Activated T-cell treated with anti-CD3 and anti-CD28 coated beads for 24 hours (primary cell): Measurements from ENCODE around the gene SYTL1.
"Not testable (repeated sequence)": the region's sequence is repeated elsewhere in the genome, so short reads cannot be mapped to it uniquely, and the experiment has no call there.

Experiments used
- DNase-seq: peaks from one replicate; pipeline ENCODE4 v3.0.0-alpha.2; 2020; ENCODE audit warnings: low read depth

Gene SYTL1

DNA sequence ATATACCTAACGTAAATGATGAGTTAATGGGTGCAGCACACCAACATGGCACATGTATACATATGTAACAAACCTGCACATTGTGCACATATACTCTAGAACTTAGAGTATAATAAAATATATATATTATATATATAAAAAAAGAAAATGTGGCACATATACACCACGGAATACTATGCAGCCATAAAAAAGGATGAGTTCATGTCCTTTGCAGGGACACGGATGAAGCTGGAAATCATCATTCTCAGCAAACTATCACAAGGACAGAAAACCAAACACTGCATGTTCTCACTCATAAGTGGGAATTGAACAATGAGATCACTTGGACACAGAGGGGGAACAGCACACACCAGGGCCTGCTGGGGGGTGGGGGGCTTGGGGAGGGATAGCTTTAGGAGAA lies 43.0 kb downstream of the SYTL1 start:
- DNase-seq: not testable (repeated sequence)

DNA sequence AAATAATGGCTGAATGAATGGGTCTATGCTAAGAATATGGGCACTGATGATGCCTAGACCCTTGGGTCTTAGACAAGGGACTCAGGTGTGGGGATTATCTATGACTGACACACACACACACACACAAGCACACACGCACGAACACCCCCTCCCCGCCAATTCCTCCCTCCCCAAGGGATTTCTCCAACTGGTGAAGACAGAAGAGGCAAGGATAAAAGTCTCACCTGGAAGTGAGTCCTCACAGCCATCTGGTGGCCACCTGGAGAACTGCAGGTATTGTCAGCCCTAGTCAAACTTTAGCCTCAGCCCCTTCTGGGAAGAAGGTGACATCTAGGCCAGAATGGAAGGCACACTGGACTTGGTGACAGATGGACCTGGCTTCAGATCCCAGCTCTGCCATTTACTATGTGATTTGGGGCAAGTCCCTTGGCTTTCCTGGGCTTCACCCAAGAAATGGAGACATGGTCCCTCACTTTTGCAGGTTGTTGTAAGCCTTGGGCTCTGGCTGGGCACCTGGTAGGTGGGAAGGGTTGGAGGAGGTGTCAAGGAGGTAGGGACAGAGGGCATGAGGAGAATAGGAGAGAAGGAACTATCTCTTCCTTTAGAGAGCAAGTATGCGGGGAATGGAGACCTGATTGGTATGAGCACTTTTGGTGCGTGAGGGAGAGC lies 46.6 kb downstream of the SYTL1 start:
- DNase-seq: peak; percentile 64

DNA sequence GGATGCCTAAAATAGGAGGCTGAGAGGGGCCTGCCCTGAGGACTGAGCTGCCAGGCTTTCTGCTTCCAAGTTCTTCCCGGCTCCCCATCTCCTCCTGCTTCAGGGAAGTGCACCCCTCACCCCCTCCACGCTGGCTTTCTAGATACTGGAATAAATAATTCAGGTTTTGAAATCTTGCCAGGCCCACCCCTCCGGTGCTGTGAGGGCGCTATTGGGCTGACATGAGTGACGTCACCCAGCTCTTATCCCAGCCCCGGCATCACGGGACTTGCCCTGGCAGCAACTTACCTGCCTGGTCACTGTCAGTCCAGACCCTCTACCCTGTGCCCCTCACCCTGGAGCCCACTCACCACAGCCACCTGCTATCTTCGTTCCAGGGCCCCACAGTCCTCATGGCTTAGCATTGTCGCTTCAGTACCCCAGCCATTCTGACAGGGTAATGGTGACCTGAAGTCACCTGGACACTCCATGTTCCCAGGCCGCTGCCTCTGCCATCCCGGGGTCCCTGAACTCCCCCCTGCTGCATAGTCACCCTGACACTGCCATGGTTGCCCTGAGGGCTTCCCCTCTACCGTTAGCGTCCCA lies 49.8 kb downstream of the SYTL1 start:
- DNase-seq: no peak

DNA sequence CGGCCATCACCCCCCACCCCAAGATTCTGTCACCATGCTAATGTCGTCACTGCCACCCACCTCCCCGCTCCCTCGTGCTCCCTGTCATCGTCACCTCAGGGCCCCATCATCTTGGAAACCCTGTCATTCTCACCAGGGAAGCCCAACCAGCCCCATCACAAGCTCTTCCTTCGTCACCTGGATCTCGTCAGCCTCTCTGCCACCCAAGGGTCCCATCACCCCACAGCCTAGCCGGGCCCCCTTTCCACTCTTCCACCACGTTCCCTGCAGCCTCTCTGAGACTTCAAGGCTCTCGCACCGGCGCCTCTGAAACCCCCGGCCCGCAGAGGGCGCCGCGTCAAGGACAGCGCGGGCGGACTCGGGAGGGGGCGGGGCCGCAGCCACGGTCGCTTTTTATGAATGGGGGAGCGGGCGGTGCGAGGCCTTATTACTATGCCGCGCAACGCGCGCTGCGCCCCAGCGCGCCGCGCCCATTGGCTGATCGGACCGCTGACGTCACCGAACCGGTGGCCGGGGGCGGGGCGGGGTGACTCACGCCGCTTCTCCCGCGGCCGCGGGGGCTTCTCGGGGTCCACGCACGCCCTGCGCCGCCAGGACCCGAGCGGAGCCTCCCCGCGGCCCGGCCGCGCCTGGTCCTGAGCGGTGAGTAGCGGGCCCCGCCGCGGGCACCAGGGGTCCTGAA lies 50.4 kb downstream of the SYTL1 start, which contains the start of gene GPR3:
GPR3 (plus strand) TSS at position 527 of the 682 bp plus-strand sequence. CDS start 1,177 bp downstream, outside the sequence.
- DNase-seq: peak; percentile 90

DNA sequence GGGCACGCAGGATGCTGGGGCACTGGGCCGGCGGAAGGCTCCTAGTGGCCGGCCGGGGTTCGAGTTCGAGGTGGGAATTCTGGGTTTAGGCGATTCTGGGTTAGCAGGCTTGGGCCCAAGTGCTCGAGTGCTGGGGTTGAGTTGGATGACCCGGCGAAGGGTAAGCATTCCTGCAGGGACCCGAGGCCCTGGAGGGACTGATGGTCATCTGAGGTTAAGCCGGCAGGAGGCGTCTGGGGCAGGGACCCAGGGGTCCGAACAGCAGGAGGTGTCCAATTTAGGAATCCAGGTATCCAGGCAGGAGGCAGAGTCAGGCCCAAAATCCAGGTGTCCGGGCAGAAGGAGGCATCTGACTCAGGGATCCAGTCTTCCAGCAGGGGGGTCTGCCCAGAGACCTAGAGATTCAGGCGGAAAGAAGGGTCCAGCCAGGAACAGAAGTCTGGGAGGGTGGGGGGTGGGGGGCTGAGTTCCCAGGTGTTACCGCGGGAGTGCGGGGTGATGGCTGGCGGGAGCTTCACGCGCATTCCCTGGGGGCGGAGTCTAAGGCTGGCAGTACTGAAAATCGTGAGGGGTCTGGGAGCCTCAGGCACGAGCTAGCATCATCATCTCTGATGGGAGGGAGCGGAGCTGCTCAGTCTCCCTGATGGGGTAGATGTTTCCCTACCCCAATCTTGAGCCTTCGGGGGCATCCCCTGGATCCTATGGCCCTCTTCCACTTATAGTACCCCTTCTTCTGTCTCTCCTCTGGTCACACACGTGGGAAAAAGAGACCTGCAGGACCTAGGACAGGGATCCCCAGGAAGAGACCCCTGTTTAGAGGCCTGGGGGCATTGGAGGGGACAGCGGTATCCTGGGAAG lies 51.2 kb downstream of the SYTL1 start:
- no peak for DNase-seq

DNA sequence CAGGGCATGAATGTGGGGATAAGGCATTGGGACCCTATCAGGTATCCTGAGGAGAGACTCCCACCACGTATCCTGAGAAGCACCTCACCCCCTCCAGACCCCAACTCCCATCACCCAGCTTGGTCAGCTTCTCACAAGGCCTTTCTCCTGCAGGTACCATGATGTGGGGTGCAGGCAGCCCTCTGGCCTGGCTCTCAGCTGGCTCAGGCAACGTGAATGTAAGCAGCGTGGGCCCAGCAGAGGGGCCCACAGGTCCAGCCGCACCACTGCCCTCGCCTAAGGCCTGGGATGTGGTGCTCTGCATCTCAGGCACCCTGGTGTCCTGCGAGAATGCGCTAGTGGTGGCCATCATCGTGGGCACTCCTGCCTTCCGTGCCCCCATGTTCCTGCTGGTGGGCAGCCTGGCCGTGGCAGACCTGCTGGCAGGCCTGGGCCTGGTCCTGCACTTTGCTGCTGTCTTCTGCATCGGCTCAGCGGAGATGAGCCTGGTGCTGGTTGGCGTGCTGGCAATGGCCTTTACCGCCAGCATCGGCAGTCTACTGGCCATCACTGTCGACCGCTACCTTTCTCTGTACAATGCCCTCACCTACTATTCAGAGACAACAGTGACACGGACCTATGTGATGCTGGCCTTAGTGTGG lies 51.9 kb downstream of the SYTL1 start:
- no peak for DNase-seq

DNA sequence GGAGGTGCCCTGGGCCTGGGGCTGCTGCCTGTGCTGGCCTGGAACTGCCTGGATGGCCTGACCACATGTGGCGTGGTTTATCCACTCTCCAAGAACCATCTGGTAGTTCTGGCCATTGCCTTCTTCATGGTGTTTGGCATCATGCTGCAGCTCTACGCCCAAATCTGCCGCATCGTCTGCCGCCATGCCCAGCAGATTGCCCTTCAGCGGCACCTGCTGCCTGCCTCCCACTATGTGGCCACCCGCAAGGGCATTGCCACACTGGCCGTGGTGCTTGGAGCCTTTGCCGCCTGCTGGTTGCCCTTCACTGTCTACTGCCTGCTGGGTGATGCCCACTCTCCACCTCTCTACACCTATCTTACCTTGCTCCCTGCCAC lies 52.4 kb downstream of the SYTL1 start:
- DNase-seq: no peak

DNA sequence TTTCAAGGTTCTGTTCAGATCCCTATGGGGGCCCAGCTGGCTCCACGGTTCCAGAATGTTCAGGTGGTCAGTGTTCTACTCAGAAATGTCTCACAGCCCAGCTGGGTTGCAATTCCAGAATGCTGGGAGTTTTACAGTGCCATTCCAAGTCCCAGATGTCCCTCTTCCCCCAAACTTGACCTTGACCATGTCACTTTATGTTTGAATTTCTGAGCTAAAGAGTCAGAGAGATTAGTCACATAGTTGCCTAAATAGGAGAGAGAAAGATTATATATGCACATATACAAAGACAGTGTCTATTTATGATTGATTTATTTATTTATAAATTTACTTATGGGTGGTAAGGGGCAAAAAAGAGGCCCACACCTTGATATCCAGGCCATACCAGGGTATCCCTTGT lies 53.1 kb downstream of the SYTL1 start:
- DNase-seq: no peak

DNA sequence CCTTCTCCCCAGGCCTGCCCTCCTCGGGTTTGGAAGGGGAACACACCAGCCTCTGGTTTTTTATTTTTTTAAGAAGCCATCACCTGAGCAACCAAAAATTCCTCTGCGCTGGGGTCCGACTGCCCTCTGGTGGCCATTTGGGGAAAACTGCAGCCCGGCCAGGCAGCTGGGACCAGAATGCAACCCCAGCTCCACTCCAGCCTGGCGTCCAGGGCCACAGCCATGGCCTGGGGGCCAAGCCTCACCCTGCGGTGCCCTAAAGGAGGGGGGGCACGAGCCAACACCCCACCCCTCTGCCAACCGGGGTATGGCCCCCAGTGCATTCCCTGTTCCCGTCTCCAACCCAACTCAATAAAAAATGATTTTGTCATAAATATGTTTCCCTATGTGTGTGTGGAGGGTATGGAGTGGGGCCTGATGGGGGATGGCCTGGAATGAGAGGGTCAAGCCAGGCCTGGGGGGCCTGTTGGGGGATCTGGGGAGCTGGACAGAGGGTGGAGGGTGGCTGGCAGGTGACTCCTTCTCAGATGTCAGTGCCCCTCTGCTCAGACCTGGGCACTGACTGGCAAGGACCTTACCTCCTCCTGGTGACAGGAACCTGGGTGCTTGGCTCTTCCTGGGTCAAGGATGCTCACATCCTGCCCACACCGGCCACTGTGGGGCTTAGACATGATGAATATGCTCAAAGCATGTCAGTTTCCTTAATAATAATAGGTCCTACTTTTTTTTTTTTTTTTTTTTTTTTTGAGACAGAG lies 53.8 kb downstream of the SYTL1 start:
- peak; percentile 72 for DNase-seq

DNA sequence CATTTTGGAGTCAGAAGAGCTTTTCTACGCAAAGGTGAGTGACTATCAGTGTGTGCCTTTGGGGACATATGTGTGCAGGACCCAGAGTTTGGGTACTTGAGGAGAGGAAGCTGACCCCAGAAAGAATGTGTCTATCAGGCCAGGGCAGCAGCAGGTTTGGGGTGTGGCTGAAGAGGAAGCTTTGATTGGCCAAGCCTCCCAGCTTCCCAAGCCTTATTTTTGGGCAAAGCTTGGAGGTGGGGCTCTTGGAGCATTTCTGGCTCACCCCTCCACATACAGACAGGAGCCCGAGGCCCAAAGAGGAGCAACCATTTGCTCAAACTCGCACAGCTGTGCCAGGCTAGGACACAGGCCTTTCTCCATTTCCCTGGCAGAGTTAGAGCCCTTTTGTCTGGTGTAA lies 55.3 kb downstream of the SYTL1 start:
- no peak for DNase-seq

DNA sequence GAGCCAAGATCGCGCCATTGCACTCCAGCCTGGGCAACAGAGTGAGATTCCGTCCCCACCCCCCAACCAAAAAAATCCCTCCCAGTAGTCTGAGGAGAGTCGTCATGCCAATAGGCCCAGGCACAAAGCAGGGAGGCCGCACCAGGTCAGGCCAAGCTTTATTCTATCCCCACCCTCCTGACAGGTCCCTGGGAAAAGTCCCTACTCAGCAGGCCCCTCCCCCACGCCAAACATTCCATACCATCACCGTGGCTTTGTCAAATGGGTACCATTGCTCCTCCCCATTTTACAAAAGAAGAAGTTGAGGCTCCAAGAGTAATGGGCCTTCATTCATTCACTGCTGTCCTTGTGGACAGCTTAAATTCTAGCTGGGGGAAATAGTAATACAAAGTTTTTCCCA lies 55.9 kb downstream of the SYTL1 start:
- no peak for DNase-seq

DNA sequence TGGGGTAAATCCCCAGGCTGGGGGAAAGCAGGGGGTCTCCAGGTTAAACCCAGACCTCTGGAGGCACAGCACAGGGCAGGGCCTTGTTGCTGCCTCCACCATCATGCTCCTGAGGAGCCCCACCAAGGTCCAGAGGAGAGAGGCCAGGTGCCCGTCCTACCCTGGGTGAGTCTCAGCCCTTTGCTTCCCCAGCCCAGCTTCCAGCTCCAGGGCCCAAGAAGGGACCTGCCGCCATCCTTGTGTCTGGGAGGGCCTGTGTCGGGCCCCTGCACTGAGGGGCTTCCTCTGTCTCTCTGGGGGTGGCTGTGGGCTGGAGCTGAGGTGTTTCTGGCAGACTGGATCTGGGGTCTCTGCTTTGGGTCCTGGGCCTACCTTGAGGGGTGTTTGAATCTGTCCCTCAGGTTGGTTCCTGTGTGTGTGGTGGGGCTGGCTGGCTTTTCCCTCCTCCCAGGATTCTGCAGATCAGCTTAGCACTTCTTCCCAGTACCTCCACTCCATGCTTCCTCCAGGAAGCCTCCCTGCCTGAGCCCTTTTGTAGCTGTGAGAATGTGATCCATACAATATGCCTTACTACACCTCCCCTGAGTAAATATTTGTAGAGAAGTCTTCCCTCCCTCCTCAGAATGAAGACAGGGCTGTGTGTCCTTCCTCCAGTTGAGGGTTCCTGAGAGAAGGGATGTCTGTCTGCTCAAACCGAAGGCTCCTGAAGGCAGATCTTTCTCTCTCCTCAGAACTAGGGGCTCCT lies 56.8 kb downstream of the SYTL1 start:
- no peak for DNase-seq

DNA sequence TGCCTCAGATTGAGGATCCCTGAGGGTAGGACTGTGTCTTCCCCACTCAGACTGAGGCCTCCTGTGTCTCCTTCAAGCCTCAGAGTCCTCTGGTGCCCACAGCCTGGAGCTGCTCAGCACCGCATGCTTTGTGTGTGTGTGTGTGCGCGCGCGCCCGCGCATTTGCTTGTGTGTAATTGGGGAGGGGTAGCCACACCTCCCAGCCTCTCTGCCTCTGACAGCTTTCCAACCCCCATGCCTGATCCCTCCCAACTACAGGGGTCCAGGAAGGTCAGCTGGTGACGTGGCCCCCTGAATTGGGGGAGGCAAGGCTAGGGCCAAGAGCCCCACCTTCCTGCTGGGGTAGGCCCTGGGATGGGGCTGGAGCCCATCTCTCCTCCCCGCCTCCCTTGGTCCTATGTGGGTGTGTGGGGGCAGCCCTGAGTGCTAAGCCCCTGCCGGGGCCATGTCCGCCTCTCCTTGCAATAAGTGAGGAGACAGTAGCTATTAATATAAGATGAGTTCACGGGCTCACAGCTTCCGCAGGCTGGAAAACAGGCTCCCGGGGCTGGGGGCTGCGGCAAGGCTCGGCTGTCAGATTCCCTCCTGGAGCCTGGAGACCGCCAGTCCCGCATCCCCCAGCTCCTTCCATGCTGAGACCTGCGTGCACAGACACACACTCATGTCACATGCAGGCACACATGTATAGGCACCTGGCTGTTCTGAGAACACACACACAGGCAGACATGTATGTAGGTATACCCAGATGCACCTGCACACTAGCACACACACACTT lies 57.6 kb downstream of the SYTL1 start:
- DNase-seq: no peak

DNA sequence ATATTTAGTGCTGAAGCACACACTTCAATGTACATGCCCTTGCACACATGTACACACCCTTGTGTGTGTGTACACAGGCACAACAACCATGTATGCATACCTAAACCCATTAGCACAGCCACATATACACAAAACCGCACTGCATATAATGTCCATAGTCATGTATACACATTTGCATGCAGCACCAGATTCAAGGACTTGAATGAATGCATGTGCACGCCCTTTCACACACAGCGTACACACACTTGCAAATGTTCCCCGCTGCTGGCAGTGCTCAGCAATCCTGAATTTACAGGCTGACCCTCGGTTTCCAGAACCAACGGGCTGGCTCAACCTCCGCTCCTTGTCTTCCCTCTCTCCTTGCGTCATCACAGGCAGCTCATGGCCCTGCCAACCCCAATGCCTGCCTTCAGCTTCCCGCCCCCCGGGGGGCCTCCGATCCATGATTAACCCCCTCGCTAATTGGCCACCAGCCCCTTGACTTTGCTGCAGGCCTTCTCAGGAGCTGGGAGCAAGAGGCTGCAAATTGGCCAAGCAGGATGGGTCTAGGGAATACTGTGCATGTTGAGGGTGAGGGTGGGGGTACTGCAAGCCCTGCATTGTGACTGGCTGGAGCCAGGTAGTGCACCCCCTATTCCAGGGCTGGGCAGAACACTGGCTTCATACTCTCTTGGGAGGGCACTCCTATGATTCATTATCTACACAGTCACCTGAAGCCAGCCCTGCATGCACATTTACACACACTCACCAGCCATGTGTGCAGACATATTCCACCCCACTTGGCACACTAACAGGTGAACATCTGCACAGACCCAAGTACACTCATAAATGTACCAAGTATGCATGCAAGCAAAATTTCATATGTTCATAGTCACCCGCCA lies 58.5 kb downstream of the SYTL1 start:
- DNase-seq: no peak

DNA sequence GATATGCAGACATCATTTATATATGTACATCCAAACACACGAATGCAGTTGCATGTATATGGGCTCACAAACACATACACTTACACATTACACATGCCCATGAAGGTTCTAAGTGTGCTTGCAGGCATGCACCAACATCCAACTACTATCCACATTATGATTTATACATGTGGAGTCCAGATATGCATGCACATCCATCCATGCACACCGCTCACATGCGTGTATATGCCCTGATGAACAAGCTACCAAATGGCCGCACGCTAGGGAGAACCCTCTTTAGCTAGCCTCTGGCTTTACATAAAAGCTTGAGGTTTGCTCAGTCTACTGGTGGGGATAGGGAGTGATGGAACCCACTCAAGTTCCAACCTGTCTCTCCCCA lies 59.1 kb downstream of the SYTL1 start:
- DNase-seq: no peak

DNA sequence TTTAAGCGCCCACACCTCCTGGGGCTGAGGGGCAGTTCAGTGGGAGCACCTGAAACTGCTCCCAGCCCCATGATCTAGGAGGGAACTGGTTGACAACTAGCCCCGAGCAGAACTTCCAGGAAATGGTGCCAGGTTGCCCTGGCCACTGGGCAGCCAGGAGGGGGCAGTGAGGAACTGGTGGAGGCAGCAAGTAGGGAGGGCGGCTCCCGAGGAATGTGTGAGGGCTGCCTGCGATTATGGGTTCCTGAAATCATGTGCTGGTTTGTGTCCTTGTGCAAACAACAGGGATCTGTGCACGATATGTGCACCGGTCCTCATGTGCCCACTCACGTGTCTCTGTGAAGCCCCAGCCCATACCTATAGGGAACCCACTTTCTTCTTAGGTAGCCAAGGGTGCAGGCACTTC lies 60.5 kb downstream of the SYTL1 start:
- DNase-seq: no peak

DNA sequence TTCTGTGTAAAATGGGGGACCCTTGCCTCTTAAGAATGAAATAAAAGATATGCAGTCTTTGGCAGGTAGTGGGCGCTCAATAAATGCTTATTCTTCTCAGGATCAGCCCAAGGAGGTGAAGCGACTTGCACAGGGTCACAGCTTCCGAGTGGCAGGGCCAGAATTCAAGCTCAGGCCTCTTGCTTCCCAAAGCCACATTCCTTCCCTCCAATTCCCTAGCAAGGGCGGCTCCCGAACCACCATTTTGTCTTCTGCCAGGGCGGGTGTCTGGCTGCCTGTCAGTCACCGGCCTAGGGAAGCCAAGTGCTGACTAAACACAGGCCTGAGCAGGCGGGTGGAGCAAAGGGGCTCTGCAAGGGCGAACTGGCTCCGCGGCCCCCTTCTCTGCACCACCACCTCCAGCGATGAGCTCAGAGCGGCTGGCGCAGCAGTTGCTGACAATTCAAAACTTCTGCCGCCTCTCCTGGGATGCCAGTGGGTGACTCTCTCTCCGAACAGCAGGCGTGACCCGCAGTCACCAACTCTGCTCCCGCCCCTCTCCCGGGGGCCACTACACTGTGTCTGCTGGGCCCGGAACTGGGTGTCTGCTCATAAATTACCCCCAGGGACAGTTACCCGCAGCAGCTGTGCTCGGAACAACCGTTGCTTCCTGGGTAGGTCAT lies 61.4 kb downstream of the SYTL1 start:
- peak; percentile 18 for DNase-seq
